B cell (primary cell): ENCODE data around the gene ENO2.

Source experiments
- CTCF ChIP-seq: fragments of 200-600 bp; IDR thresholded peaks from one replicate; pipeline ENCODE4 v1.8.0; 2022; ENCODE audit warnings: antibody characterized with exemption, mild to moderate bottlenecking
- EZH2 ChIP-seq: IDR thresholded peaks from 2 replicates; pipeline ENCODE4 v1.6.1; 2012; ENCODE audit warnings: borderline replicate concordance, low read depth, mild to moderate bottlenecking, moderate library complexity, low read length; ENCODE audit not compliant: insufficient read depth, poor library complexity, severe bottlenecking

- no peak for TF ChIP-seq CTCF
- TF ChIP-seq EZH2 = no peak
These were observed 8.8 kb downstream of the ENO2 start for GRCh38 chr12:6923003-6923732.
